COLO829 (cell line): Measurements from ENCODE around the gene FRMD1.

Source experiments
- DNase-seq: peaks from one replicate; pipeline ENCODE4 v3.0.0; 2012; ENCODE audit warnings: low spot score

FRMD1 gene

DNA sequence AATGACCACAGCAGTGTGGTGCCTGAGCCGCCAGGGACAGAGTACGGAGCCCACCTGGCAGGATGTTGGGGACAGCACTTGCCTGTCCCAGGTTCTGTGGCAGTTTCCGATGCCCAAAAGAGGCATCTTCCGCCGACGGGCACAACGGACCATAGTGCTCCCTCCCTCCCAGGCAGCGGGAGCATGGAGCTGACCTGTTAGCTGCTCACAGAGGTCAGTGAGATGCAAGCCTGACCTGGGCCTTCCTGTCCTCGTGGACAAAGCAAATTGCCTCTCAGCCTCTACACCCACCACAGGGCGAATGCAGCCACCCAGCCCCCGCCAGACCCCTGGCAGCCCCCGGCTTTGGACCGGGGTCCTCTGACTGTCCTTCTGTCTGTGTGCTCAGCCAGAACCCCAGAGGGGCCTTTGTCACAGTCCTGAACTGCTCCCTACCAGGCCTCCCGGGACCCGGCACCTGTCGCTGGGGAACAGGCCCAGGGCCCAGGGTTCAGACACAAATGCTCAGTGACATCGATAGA, 16.2 kb upstream of the FRMD1 start:
- DNase-seq: no peak

DNA sequence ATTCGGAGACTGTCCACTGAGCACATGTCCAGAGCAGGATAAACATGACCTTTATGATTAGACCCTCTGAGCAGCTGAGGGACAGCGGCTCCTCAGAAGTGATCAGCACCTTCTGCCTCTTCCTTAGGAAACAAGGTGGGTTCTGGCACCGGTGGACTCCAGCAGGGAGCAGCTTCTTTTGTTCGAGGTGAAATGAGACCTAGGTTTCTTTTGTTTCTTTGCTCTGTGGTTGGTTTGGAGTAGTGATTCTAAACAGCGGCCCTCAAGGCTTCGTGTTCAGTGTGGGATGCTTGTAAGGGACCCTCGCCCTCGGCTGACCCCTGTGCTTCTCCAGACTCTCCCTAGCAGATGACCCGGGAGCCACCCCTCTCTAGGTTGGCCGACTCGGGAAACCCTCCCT, 14.6 kb upstream of the FRMD1 start:
- DNase-seq: no peak

DNA sequence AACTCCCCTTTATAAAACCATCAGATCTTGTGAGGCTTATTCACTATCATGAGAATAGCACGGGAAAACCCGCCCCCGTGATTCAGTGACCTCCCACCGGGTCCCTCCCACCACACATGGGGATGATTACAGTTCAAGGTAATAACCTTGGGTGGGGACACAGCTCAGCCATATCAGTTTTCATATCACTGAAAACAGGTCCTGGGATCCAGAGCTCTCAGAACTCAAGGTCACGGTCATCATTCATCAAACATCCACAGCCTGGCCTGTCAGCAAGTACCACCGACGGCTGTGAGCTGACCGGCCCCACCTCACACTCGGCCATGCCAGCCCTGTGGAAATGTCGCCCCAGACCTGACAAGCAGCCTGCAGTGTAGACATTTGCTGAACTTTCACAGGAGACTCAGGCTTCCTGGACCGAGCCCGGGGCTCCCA, 14.1 kb upstream of the FRMD1 start:
- no peak for DNase-seq

DNA sequence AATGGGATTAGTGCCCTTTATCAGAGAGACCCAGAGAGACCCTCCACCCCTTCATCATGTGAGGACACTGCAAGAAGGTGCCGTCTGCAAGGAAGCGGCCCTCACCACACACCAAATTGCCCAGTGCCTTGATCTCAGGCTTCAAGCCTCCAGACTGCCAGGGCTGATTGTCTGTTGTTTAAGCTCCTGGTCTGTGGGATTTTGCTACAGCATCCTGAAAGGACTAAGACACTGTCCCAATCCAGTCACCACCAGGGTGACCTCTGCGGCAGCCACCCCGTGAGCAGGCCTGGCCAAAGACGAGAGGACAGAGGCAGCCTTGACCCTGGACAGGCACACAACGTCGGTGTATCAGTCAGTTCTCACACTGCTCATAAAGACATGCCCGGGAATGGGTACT, 13.5 kb upstream of the FRMD1 start:
- DNase-seq: no peak

DNA sequence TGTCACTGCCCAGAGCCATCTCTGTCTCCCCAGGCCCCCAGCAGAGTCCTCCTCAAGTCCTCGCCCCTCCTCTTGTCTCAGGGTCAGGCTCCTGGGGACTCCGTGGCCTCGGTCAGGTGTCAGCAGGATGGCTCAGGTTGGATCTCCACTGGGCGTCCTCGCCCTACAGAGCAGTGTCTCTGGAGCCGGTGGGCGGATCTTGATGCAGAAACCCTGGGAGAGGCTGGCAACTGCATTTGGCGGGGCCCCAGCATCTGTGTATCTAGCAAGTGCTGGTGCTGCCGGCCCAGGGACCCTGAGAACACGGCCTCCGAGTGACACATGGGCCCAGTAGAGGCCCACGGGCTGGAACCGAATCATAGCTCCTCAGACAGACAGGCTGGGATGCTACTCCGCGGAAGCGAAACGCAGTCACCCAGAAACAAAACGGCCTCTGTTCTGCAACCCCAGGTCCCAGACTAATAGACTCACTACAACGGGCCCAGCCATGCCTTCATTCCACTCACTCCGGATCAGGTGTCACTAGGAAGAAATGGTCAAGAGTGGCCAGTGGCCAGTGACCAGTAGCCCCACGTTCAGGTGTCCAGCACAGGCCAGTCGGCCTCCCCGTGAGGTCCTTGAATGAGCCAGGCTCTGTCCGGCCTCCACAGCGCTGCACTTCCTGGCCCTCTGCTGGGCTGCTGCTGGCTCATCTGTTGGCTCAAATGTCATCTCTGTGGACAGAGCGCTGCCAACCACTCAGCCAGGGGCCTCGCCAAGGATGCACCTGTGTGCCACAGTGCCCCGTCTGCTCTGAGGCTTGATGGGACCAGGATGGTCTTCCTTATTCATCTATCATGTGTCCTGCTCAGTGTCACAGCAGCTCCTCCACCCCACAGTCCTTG, 12.6 kb upstream of the FRMD1 start:
- DNase-seq: no peak

DNA sequence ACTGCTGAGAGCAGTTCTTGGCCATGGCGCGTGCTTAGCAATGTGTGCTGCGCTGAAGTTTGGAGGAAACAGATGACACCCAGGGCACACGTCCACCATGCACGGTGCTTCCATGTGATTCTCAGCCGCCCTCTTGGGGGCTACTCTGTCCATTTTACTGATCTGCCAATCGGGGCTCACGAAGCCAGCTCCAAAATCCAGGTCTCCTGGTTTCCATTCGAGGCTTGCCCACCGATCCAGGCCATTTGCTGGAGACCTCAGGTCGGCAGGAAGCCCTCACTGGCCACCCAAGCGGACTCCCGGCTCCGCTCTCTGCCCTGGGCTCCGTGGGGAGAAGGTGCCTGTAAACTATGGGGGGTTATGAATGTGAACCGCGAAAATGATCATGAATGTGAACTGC, 11.7 kb upstream of the FRMD1 start:
- no peak for DNase-seq

DNA sequence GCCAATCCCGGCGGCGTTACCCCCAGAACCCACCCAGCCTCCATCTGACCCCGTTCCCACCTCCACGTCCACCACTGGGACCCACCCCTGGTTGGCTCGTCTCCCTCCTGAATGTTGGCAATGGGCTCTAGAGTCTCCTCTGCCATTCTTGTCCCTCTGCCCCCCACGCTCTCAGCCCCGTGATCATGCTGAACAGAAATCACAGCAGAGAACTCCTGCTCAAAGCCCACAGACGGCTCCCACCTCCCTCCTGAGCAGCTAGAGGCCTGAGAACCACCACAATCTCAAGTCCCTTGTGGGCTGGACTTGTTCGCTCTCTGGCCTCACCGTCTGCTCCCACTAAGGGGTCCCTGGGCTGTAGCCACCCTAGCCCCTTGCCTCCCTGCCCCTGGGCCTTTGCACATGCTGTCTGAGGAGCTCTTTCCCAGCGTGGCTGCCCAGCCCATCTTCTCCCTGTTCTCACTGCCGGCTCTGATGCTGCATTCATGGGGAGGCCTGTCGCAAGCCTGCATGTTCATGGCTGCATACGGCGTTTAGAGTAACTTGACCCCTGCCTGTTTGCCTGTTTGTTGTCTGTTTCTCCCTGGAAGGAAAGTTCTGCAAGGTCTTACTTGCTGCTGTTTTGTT, 11.2 kb upstream of the FRMD1 start:
- no peak for DNase-seq

DNA sequence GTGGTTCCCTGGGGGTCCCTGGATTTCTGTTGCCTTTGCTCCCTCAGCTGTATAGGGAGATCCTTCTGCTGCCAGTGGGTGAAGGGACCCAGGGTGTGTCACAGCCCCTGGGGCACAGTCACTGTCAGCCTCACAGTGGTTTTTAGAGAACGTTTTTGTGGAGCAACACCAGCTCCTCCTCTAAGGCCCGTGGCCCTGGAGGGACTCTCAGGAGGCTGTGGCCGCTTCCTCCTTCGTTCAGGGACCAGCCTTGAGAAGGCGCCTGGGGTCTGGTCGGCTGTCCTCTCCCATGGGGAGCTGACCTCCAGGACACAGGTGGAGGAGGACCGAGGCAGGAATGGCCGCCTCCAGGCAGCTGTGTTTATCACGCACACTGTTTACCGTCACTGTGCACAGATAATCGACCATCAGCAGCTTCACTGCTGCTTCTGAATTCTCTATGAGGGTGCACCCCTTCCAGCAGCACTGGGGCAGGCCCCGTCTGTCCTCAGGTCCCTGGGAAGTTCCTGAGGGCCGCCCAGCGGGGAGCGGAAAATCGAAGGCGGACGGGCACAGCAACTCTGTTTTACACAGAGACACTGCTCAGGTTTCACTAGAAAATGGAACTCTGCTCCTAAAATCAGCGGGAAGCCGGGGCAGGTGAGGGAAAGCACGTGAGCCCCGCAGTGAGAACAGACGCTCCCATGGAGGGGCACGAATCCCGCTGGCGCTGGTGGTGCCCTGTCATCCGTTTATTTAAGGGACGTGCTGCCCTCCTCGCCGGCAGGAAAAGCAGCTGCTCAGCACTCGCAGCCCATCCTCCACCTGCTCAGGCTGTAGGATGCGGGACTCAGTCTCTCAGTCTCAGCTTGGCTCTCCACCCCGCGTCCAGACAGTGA, 10.4 kb upstream of the FRMD1 start:
- no peak for DNase-seq

DNA sequence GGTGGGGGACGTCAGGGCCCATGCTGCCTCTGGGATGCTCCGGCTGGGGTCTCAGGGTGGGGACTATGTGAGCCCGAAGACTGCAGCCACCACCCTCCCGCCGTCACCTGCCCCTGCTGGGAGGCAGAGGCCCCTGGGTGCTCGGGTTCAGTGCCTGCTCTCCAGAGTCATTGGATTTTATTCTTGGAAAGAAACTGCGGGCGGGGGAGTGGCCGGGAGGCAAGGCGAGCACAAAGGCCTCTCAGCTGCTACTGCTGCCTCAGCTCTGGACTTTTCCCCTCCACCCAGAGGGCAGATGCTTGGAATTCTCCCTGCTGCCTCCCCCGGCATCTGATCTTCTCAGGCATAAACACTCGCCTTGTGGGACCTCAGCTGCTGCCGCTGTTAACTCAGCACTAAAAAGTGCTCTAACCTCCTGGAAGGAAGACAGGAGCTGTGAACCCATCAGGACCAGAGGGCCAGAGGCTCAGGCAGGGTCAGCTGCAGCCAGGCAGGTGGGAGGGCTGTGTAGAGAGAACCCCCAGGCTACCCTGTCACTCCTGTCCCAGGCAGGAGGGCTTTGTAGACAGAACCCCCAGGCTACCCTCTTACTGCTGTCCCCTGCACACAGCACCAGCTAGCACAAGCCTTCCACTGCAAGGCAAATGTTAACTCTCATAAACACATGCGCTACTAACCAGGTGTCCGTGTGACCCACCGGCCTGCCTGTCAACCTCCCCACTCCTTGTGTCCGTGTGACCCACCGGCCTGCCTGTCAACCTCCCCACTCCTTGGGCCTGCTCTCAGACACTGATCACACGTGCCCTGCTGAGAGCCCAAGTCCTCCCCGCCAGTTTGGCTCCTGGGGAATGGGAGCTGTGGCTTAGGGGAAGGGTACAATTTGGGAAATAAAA, 9.4 kb upstream of the FRMD1 start:
- DNase-seq: peak; percentile 77

DNA sequence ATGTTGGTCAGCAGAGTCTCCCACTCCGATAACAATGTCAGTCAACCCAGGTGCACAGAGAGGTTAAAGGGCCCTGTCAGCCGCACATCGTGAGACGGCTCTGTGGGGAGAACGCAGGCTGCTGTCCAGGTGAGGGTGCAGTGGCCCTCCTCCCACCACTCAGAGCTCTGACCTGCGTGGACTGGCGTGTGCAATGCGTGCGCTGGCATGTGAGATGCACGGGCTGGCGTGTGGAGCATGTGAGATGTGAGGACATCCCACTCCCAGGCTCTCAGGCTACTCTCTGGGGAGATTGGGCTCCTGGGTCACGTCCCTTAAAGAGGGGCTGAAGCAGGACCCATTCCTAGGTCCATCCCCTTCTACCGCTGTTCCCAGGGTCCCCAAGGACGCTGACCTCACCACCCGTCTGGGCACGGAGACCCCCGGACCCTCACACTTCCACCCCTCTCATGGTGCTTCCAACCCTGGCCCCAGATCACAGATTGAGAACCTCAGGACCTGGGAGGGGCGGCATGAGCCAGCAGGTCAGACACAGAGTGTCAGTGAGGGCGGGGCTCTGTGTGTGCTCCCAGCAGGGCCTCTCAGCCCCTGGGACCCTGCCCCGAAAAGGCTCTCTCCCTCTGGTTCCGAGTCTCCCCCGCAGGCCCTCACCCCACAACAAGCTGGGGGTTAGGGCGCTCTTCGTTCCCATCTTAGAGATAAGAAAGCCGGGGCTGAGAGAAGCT, 8.6 kb upstream of the FRMD1 start:
- no peak for DNase-seq

DNA sequence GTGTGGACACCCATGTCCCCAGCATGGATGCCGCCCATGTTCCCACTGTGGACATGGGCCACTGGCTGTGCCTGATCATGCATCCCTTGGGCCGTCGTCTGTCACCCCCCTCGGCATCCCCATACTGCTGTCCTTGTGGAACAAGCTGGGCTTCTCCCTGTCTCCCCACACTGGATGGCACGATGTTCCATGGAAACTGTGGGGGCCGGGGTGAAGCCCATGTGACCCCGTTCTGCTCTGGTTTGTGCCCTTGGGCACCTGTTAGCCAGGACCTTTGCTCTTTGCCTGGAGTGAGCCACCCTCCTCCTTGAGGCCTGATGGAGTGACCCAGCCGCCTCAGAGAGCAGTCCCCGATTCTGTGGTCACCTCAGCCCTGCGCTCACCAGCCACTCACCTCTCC, 7.6 kb upstream of the FRMD1 start:
- DNase-seq: no peak

DNA sequence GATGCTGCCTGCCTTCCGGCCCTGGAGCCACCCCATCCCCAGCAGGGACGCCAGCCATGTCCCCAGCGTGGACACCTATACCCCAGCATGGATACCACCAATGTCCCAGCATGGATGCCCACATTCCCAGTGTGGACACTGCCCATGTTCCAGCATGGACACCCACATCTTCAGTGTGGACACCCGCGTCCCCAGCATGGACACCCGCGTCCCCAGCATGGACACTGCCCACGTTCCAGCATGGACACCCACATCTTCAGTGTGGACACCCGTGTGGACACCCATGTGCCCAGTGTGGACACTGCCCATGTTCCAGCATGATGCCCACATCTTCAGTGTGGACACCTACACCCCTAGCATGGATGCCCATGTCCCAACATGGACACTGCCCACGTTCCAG, 7.1 kb upstream of the FRMD1 start:
- no peak for DNase-seq

DNA sequence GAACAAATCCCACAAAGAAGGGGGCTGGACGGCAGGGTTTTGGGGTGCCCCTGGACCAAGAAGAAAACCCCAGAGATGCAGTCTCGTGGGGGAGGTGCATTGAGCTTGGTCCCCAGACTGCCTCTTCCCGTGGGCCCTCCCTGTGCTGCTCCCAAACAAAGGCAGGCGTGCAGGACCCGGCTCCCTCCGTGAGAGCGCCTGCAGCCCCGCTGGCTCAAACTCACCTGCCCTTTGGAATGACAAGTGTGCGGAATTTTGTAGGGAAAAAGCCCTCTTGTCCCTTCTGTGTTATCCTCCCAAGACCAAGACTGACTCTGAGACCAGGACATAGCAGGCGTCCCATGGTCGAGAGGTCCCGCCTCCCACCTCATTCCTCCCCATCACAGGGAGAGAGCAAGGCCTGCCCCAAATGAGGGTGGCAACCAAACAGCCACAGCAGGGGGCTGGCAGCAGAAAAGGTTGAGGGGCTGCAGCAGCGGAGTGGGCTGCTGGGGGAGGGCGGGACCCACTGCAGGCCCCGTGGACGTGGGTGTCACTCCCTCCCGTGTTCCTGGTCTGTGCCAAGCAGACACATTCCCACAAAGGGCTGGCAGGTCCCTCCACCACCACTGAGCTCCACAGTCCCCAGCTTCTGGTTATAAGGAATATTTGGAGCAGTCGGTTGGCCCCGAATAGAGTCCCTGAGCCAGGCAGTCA, 5.6 kb upstream of the FRMD1 start:
- no peak for DNase-seq

DNA sequence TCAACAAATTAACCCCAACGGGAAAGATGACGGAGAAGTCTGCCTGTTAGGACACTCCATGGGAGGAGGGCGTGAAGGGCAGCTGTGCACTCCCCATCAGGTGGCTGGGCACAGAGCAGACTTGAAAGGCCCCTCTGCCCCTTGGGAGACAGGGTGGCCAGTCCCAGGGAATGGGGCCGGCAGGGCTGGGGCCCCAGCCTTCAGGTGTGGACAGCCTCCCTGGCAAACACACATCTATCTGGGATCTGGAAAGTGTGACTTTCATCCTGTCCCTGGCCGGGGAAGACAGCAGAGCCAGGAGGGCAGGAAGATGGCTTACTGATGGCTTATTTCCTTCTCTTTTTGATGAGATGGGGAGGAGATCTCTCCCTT, 4.5 kb upstream of the FRMD1 start:
- DNase-seq: no peak

DNA sequence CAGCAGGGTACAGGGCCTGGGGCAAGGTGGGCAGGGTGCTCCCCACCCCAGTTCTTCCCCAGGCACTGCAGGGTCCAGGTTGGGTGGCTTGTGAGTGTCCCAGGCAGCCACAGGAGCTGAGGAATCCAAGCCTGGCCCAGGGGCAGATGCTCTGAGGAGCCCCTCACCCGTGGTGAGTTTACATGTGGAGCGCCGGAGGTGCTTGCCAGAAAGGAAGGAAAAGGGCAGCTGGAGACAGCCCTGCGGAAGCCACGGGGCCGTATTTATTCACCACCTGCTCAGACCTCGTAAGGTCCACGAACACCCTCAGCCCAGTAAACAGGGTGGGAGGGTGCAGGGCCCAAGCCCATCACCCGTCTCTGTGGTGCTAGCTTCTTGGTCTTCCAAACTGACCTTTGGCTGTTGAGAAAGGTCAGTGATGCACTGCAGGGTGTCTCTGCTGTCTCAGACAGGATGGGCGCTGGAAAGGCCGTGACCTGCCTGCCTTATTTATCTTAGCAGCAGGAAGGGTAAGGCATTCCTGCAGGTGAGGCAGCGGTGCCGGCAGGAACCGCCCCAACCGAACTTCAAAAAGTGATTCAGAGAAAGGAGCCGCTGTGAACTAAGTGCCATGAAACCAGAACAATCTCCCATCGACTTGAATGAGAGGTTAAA, 4.0 kb upstream of the FRMD1 start:
- no peak for DNase-seq

DNA sequence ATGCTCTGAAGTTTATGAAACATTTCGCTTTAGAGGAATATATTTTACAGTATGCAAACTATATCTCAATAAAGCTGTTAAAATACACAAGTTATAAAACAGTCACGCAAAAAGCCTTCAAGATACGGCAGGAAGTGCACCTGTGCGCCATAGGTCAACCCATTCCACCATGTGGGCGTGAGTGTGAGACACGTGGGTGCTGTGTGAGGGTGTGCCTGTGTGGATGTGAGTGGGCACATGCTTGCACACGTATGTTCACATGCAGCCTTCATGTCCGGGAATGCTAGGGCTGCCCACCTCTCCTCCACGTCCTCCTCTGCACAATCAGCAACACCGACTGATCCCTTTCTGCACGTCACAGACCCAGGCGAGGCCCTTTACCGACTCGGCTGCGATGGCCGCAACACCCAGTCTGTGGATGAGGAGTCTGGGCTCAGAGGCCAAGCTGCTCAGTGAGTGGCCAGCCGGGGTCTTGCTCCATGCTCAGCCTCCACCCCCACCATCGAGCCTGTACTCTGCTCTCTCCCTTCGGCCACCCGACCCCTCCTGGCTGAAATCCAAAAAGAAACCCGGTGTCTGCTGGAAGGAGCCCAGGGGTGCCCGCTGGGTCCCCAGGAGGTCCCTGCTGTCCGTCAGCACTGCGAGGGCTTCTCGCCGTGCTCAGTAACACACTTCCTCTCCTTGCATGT, 3.0 kb upstream of the FRMD1 start:
- DNase-seq: no peak

DNA sequence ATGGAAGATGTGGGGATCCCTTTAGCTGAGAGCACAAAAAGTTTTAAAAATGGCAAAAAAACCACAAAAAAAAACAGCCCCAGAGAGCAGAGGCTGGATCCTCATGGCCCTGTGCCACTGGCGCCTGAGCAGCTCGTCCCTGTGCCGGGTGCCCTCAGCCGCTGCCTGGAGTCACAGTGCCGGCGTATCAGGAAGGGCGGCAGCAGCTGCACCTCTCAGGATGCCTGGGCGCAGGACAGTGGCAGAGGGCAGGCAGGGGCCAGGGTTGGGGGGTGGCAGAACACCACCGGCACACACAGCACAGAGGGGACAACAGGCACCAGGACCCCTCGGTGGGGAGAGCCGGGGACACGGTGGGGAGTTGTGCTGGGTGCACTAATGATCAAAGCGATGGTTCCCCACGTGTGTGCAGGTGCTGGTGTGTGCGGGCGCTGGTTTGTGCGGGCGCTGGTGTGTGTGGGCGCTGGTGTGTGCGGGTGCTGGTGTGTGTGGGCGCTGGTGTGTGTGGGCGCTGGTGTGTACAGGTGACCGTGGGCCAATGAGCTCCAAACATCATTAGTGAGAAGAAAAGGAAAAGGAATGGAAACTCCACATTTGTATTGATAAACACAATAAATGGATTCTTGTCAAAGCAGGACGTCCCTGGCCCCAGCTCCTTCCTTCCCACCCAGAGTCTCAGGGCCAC, 1.5 kb upstream of the FRMD1 start:
- no peak for DNase-seq

DNA sequence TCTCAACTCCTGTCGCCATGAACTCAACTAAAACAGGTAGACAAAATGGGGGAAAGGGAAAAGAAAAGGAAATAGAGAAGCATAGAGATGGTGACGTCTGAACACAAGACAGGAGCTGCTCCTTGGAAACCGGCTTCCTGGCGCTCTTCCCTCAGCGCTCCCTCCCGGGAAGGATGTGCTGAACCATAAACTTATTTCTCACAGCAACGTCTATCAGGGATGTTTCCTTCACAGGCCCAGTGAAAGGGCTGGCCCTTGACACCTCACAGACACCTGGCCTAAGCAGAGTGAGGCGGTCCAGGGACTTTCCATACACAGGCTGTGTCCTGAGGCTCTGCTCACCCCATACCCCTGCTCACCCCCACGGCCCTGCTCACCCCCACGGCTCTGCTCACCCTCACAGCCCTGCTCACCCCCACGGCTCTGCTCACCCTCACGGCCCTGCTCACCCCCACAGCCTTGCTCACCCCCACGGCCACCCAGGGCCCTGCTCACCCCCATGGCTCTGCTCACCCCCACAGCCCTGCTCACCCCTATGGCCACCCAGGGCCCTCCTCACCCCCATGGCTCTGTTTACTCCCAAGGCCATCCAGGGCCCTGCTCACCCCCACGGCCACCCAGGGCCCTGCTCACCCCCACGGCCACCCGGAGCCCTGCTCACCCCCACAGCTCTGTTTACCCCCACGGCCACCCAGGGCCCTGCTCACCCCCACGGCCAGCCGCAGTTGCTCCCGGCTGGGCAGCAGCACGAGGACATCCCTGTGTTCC, 653 bp downstream of the FRMD1 start:
- no peak for DNase-seq
